DND-41 (cell line): Measurements from ENCODE around the gene SLC7A9.

Experiments
- ATAC-seq: fragments of 200-7000 bp; cut with Tn5 transposase; 3 replicates; pipeline ENCODE4 v1.9.1; 2021; ENCODE audit warnings: low read depth; ENCODE audit not compliant: insufficient read depth
- DNase-seq: peaks from one replicate; pipeline ENCODE4 v3.0.0-alpha.2; 2020
- H2AFZ ChIP-seq: 2 replicates; pipeline ENCODE4 v1.6.0; 2012; ENCODE audit warnings: low read depth, low read length
- H3K27ac ChIP-seq: 2 replicates; pipeline ENCODE4 v1.5.1; 2012; ENCODE audit warnings: low read length, inconsistent platforms
- H3K27me3 ChIP-seq: fragments of 200-600 bp; sonication (generic); 2 replicates; pipeline ENCODE4 v1.6.0; 2012; ENCODE audit warnings: low read length, mild to moderate bottlenecking, inconsistent platforms; ENCODE audit not compliant: insufficient read depth, poor library complexity
- H3K36me3 ChIP-seq: 2 replicates; pipeline ENCODE4 v1.5.1; 2012; ENCODE audit warnings: low read length, inconsistent platforms; ENCODE audit not compliant: insufficient read depth
- H3K4me1 ChIP-seq: 2 replicates; pipeline ENCODE4 v1.5.1; 2012; ENCODE audit warnings: mild to moderate bottlenecking, low read length; ENCODE audit not compliant: insufficient read depth
- H3K4me2 ChIP-seq: 2 replicates; pipeline ENCODE4 v1.6.0; 2012; ENCODE audit warnings: mild to moderate bottlenecking, moderate library complexity, low read length, inconsistent platforms; ENCODE audit not compliant: insufficient read depth
- H3K4me3 ChIP-seq, 2 experiments: fragments of 200-600 bp in 1 of 2; shearing (Covaris generic) in 1 of 2; 2 replicates each; pipeline ENCODE4 v1.5.1; 2012 to 2016; ENCODE audit warnings: inconsistent platforms in 2 of 2, low read length in 2 of 2, mild to moderate bottlenecking in 2 of 2, low read depth in 1 of 2, moderate library complexity in 1 of 2
- H3K79me2 ChIP-seq: 2 replicates; pipeline ENCODE4 v1.6.0; 2012; ENCODE audit warnings: low read length, inconsistent platforms; ENCODE audit not compliant: insufficient read depth
- H3K9ac ChIP-seq: 2 replicates; pipeline ENCODE4 v1.6.0; 2012; ENCODE audit warnings: low read depth, mild to moderate bottlenecking, inconsistent platforms, low read length, moderate library complexity
- H3K9me3 ChIP-seq: 2 replicates; pipeline ENCODE4 v1.5.1; 2012; ENCODE audit warnings: low read length, moderate library complexity, mild to moderate bottlenecking, inconsistent platforms; ENCODE audit not compliant: insufficient read depth, severe bottlenecking
- H4K20me1 ChIP-seq: 2 replicates; pipeline ENCODE4 v1.6.0; 2012; ENCODE audit warnings: low read length; ENCODE audit not compliant: insufficient read depth
- EZH2 ChIP-seq: IDR thresholded peaks from 3 replicates; pipeline ENCODE4 v1.6.1; 2012; ENCODE audit warnings: borderline replicate concordance, low read depth, mild to moderate bottlenecking, moderate library complexity, low read length, inconsistent platforms; ENCODE audit not compliant: severe bottlenecking
- TF ChIP-seq, protein P1 (sequence below): IDR thresholded peaks from 2 replicates; pipeline ENCODE4 v1.5.1; 2012; ENCODE audit warnings: borderline replicate concordance, low read length, moderate library complexity, mild to moderate bottlenecking; ENCODE audit not compliant: poor library complexity, severe bottlenecking; ENCODE audit errors: extremely low read depth

SLC7A9 gene

DNA sequence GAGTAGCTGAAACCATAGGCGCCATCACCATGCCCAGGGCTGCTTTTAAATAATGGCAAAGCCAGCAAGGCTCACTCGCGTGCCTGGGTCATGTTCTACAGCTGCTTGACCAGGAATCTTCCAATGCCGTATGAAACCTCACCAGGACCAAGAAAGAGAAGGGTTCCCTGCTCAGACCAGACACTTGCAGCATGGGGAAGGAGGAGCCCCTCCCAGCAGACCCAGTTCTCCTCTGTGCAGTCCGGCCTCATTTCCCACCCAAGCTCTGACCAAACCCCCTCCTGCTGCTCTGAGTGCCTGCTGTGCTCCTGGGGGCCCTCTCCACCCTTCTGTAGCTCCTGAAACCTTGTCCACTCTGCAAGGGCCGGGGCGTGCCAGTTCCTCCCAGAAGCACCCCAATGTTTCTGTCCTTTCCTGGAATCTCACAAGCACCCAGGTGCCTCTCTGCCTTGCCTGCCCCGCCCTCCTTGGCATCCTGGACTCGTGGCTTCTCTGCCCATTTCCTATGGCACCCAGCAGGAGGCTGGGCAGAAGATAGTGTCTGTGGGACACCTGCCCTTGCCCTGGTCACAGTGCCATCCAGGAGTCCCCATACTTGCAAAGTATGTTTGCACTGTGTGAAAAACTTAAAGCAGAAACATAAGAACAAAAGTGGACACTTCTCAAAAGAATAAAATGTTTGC, 6.8 kb upstream of the SLC7A9 start:
- H3K4me2 ChIP-seq: no peak overlapping the region
- peaks cover 9% of the 10 kb centered on the region for H3K36me3 ChIP-seq
- TF ChIP-seq, protein P1, sequence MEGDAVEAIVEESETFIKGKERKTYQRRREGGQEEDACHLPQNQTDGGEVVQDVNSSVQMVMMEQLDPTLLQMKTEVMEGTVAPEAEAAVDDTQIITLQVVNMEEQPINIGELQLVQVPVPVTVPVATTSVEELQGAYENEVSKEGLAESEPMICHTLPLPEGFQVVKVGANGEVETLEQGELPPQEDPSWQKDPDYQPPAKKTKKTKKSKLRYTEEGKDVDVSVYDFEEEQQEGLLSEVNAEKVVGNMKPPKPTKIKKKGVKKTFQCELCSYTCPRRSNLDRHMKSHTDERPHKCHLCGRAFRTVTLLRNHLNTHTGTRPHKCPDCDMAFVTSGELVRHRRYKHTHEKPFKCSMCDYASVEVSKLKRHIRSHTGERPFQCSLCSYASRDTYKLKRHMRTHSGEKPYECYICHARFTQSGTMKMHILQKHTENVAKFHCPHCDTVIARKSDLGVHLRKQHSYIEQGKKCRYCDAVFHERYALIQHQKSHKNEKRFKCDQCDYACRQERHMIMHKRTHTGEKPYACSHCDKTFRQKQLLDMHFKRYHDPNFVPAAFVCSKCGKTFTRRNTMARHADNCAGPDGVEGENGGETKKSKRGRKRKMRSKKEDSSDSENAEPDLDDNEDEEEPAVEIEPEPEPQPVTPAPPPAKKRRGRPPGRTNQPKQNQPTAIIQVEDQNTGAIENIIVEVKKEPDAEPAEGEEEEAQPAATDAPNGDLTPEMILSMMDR: no peak
- TF ChIP-seq EZH2: no peak
- H2AFZ ChIP-seq: no peak overlapping the region
- H4K20me1 ChIP-seq: no peaks in the 10 kb centered on the region
- H3K27ac ChIP-seq: no peak overlapping the region
- no peak overlapping the region for H3K9ac ChIP-seq
- no peak overlapping the region for H3K4me3 ChIP-seq
- H3K4me1 ChIP-seq: no peaks in the 10 kb centered on the region
- DNase-seq (no peak), ATAC-seq (no peak)
- no peaks in the 10 kb centered on the region for H3K79me2 ChIP-seq
- no peaks in the 10 kb centered on the region for H3K9me3 ChIP-seq
- H3K27me3 ChIP-seq: no peaks in the 10 kb centered on the region

DNA sequence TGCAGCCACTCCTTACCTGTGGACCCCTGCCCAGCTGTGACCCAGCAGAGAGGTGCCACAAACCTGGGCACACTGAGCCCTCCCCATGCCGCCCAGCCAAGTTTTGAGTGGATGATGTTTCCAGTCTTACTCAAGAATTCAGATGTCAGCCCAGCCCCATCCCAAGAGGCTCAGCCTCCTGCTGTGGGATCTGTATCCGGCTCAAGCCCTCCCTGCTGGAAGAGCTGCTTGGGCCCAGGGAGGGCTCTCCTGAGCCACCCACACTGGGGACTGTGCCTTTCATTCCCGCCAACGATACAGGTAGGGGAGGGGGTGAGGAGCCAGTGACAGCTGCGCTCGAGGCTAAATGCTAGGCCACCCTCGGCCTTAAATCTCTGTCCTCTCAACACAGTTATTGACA, 5.9 kb upstream of the SLC7A9 start:
- Histone ChIP-seq H3K9ac (no peak overlapping the region), H2AFZ (no peak overlapping the region), H3K36me3 (peaks cover 9% of the 10 kb centered on the region), H3K27ac (no peak overlapping the region), H3K27me3 (no peaks in the 10 kb centered on the region), H3K4me3 (no peak overlapping the region), H3K4me2 (no peak overlapping the region), H3K4me1 (no peaks in the 10 kb centered on the region), H3K9me3 (no peaks in the 10 kb centered on the region), H3K79me2 (no peaks in the 10 kb centered on the region), H4K20me1 (no peaks in the 10 kb centered on the region)
- ATAC-seq (no peak), DNase-seq (no peak)
- TF ChIP-seq EZH2: no peak
- TF ChIP-seq, protein P1: no peak

DNA sequence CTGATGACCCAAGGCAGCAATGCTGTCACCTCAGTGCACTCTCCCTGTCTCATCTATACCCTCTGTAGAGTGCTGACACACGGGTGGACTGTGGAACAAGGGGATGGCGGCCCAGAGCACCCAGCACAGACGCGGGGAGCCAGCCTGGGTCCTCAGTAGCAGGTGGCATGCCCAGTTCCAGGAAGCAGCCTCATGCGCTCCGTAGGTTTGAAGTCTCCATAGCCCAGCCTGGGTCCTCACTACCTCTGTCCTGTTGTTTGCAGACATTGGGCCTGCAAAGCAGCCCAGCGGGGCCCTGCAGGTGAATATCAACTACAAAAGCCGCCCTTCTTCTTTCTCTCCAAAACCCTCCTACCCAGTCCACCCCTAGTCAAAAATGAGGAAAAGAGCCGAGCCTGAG, 5.0 kb upstream of the SLC7A9 start:
- Histone ChIP-seq H3K36me3 (peaks cover 9% of the 10 kb centered on the region), H2AFZ (no peak overlapping the region), H3K79me2 (no peaks in the 10 kb centered on the region), H3K9ac (no peak overlapping the region), H4K20me1 (no peaks in the 10 kb centered on the region), H3K4me1 (no peaks in the 10 kb centered on the region), H3K4me3 (no peak overlapping the region), H3K4me2 (no peak overlapping the region), H3K9me3 (no peaks in the 10 kb centered on the region), H3K27ac (no peak overlapping the region), H3K27me3 (no peaks in the 10 kb centered on the region)
- TF ChIP-seq, protein P1: no peak
- no peak for TF ChIP-seq EZH2
- ATAC-seq (no peak), DNase-seq (no peak)
